ENCODE data around the gene HDAC4.

Gene HDAC4

DNA sequence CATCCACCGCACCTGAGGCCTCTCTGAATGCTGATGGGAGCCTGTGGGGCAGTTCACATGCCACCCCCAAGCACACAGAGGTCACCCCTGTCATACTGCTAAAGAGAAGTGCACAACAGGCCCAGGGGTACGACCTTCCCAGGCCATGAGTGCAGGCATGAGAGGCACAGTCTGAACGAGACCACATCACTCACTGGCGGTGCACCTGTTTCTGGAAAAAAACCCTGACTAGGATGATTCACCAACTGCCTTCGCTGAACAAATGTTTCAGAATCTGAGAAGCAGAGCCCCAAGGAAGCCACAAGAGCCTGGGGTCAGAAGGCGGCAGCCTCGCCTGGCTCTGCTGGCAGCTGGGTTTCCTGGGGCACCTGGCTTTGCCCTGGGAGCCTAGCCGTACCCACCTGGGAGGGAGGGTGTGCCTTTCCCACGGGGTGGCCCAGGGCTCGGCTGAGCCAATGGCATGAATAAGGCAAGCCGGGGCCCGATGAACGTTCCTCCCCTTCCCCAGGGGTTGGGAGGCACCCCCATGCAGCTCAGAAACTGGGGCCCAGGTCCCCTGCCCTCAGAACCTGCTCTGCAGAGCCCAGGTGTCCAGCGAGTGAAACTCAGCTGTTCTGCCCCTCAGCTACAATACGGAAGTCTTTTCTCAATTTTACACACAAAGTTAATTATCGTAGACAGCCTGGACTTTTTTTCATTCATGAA is 73.8 kb downstream of the HDAC4 start:
- peak overlapping the region; percentile 52 for H3K4me3 ChIP-seq (ENCODE audit: low read length, poor library complexity, severe bottlenecking)
- H2AFZ ChIP-seq (ENCODE audit: low read length): no peak overlapping the region
- H3K9me2 ChIP-seq (replicated peaks; ENCODE audit: low read depth, low read length): no peaks in the 10 kb centered on the region
- no peaks in the 10 kb centered on the region for H4K20me1 ChIP-seq (ENCODE audit: insufficient read depth, low read length, poor library complexity, severe bottlenecking)
- TF ChIP-seq EZH2phosphoT487 (IDR thresholded peaks at IDR 0.05; ENCODE audit: borderline replicate concordance): no peak
- TF ChIP-seq, protein P1, sequence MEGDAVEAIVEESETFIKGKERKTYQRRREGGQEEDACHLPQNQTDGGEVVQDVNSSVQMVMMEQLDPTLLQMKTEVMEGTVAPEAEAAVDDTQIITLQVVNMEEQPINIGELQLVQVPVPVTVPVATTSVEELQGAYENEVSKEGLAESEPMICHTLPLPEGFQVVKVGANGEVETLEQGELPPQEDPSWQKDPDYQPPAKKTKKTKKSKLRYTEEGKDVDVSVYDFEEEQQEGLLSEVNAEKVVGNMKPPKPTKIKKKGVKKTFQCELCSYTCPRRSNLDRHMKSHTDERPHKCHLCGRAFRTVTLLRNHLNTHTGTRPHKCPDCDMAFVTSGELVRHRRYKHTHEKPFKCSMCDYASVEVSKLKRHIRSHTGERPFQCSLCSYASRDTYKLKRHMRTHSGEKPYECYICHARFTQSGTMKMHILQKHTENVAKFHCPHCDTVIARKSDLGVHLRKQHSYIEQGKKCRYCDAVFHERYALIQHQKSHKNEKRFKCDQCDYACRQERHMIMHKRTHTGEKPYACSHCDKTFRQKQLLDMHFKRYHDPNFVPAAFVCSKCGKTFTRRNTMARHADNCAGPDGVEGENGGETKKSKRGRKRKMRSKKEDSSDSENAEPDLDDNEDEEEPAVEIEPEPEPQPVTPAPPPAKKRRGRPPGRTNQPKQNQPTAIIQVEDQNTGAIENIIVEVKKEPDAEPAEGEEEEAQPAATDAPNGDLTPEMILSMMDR (conservative IDR thresholded peaks at IDR 0.05; ENCODE audit: low read length): no peak
- H3K9me3 ChIP-seq (ENCODE audit: insufficient read depth, low read depth, low read length): no peaks in the 10 kb centered on the region
- peaks cover 6% of the 10 kb centered on the region; the same call in 1 of the 2 replicates for H3F3A ChIP-seq (ENCODE audit: low read depth)
- H3K9ac ChIP-seq (ENCODE audit: low read depth, low read length, poor library complexity, severe bottlenecking): peak overlapping the region; percentile 65
- peaks cover 94% of the 10 kb centered on the region for H3K4me1 ChIP-seq (ENCODE audit: insufficient read depth, low read length, poor library complexity, severe bottlenecking)
- peak overlapping the region; percentile 78 for H3K4me2 ChIP-seq (ENCODE audit: low read depth, low read length, poor library complexity, severe bottlenecking)
- peaks cover 78% of the 10 kb centered on the region for H3K79me2 ChIP-seq (ENCODE audit: insufficient read depth, low read length)
- H3K36me3 ChIP-seq (ENCODE audit: insufficient read depth, low read length): no peaks in the 10 kb centered on the region
- H3K27me3 ChIP-seq (ENCODE audit: insufficient read depth, low read length, poor library complexity, severe bottlenecking): no peaks in the 10 kb centered on the region

DNA sequence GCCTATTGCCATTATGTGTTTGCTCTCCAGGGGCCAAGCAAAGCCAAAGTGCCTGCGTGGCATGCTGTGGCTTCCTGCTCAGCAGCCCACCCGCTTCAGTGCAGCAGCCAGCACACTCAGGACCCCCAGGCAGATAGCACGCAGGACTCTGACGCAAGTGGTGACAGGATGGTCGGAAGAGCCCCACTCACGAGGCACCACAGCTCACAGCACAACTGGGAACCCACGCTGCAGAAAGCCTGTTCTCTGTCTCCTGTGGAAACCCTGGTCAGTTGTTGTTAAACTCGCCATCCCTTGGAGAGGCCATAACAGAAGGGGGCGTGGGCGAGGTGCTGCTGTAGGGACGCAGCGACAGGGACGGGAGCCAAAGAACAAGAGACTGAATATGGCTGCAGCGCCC is 76.4 kb downstream of the HDAC4 start:
- no peak for TF ChIP-seq EZH2phosphoT487 (IDR thresholded peaks at IDR 0.05; ENCODE audit: borderline replicate concordance)
- TF ChIP-seq, protein P1 (conservative IDR thresholded peaks at IDR 0.05; ENCODE audit: low read length): no peak
- Histone ChIP-seq H3K79me2 (ENCODE audit: insufficient read depth, low read length) (peaks cover 61% of the 10 kb centered on the region), H3K9ac (ENCODE audit: low read depth, low read length, poor library complexity, severe bottlenecking) (peak overlapping the region; percentile 0), H3K9me2 (replicated peaks; ENCODE audit: low read depth, low read length) (no peaks in the 10 kb centered on the region), H3K27me3 (ENCODE audit: insufficient read depth, low read length, poor library complexity, severe bottlenecking) (no peaks in the 10 kb centered on the region), H3K4me2 (ENCODE audit: low read depth, low read length, poor library complexity, severe bottlenecking) (peak overlapping the region; percentile 11), H3K4me1 (ENCODE audit: insufficient read depth, low read length, poor library complexity, severe bottlenecking) (peaks cover 80% of the 10 kb centered on the region), H3K4me3 (ENCODE audit: low read length, poor library complexity, severe bottlenecking) (no peak overlapping the region), H3K9me3 (ENCODE audit: insufficient read depth, low read depth, low read length) (no peaks in the 10 kb centered on the region), H3F3A (ENCODE audit: low read depth) (peaks cover 6% of the 10 kb centered on the region; the same call in 1 of the 2 replicates), H4K20me1 (ENCODE audit: insufficient read depth, low read length, poor library complexity, severe bottlenecking) (no peaks in the 10 kb centered on the region), H2AFZ (ENCODE audit: low read length) (no peak overlapping the region), H3K36me3 (ENCODE audit: insufficient read depth, low read length) (no peaks in the 10 kb centered on the region)

DNA sequence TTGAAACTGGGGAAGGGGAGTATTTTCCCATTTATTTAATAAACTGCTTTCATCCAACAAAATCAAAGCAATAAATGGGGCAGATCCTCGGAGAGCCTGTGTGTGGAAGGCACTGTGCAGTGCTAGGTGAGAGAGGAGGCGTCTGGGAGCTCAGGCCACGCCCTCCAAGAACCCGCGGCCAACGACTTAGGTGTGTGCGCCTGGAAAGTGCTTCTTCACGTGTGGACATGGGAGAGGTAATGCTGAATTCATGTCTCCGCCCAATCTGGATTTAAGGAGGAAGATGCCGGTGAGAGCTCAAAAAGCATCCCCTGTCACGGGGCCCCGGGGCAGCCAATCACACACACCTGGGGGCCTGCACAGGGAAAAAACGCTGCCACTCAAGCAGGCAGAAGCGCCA is 77.4 kb downstream of the HDAC4 start:
- Histone ChIP-seq H3K9me3 (ENCODE audit: insufficient read depth, low read depth, low read length) (no peaks in the 10 kb centered on the region), H3K9me2 (replicated peaks; ENCODE audit: low read depth, low read length) (no peaks in the 10 kb centered on the region), H3K36me3 (ENCODE audit: insufficient read depth, low read length) (no peaks in the 10 kb centered on the region), H3K4me3 (ENCODE audit: low read length, poor library complexity, severe bottlenecking) (no peak overlapping the region), H4K20me1 (ENCODE audit: insufficient read depth, low read length, poor library complexity, severe bottlenecking) (no peaks in the 10 kb centered on the region), H3K4me2 (ENCODE audit: low read depth, low read length, poor library complexity, severe bottlenecking) (no peak overlapping the region), H3K27me3 (ENCODE audit: insufficient read depth, low read length, poor library complexity, severe bottlenecking) (no peaks in the 10 kb centered on the region), H3K79me2 (ENCODE audit: insufficient read depth, low read length) (peaks cover 54% of the 10 kb centered on the region), H3K4me1 (ENCODE audit: insufficient read depth, low read length, poor library complexity, severe bottlenecking) (peaks cover 74% of the 10 kb centered on the region), H2AFZ (ENCODE audit: low read length) (no peak overlapping the region), H3F3A (ENCODE audit: low read depth) (peaks cover 6% of the 10 kb centered on the region; the same call in 1 of the 2 replicates), H3K9ac (ENCODE audit: low read depth, low read length, poor library complexity, severe bottlenecking) (peak overlapping the region; percentile 23)
- TF ChIP-seq, protein P1 (conservative IDR thresholded peaks at IDR 0.05; ENCODE audit: low read length): no peak
- no peak for TF ChIP-seq EZH2phosphoT487 (IDR thresholded peaks at IDR 0.05; ENCODE audit: borderline replicate concordance)

Data from Loucy (cell line).